Measurements from ENCODE around the gene RAPSN. TPM values are rescaled to one million over a fixed set of nuclear protein-coding genes. Genes with fewer than 3 reads are reported as not detected.

The RAPSN gene
- total and polyA plus RNA-seq, 2 of the 8 experiments (the other 6 are each of a cell fraction or from before 2014, with no cell fraction given): 0.06 to 0.34 TPM

DNA sequence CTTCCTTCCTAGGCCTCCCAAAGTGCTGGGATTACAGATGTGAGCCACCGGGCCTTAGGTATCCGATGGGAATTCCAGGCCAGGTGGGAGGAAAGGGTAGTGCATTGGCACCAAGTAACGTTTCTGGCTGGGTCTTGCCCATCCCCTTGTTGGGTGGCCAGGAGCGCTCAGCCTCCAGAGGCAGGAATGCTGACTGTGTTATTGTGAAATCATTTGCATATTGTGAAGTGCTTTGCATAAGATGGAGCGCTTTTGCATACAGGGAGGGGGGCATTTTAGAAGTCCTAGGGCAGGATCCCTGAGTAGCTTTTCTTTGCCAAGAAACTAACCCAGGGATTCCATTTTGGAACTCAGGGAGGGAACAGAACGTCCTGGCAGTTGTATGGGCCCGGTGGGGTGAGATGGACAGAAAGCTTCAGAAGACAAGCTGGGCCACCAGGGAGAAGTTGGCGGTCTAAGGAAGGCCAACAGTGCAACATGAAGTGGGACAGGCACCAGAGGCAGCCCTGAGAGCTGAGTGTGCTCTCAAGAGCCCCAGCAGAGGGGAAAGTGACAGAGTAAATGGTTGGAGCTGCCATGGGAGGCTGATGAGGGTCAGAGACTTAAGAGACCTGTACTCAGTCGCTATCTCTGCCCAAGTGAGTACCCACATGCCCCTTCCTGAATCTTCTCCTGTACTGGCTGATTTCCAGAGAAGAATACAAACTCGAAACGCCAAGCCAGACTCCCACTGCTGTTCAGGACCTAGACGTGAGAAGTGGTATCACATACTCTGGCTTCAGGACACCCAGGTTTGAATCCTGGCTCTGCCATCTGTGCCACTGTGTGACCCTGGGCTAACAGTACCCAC is 41.8 kb downstream of the RAPSN start (continued):
- TF ChIP-seq RAD21 (IDR thresholded peaks at IDR 0.05 in 1 of 2, conservative IDR thresholded peaks at IDR 0.05 in 1 of 2; ENCODE audit: low read depth in 2 of 2, low read length in 2 of 2) (peak in 1 of 2 experiments; percentile 11; a peak in 1 of 4 replicates), HDAC6 (IDR thresholded peaks at IDR 0.05; ENCODE audit: low read depth, low read length) (no peak), YY1 (IDR thresholded peaks at IDR 0.05; ENCODE audit: low read depth, low read length) (0 out of 2 replicates have a peak, but pooled peaks have one; percentile 35), BRCA1 (IDR thresholded peaks at IDR 0.05; ENCODE audit: low read depth, low read length) (no peak), SRF (IDR thresholded peaks at IDR 0.05; ENCODE audit: low read depth, low read length) (no peak), GABPA (IDR thresholded peaks at IDR 0.05; ENCODE audit: borderline replicate concordance, insufficient read depth, low read length) (no peak), ZNF274 (IDR thresholded peaks at IDR 0.05; ENCODE audit: borderline replicate concordance, extremely low read depth, low read length) (no peak), KDM5A (IDR thresholded peaks at IDR 0.05; ENCODE audit: low read length) (no peak), EP300 (IDR thresholded peaks at IDR 0.05; ENCODE audit: borderline replicate concordance in 1 of 2, low read depth in 2 of 2, low read length in 2 of 2) (no peak), CHD2 (IDR thresholded peaks at IDR 0.05; ENCODE audit: low read length) (no peak), SP1 (IDR thresholded peaks at IDR 0.05; ENCODE audit: low read depth, low read length) (no peak), TAF1 (IDR thresholded peaks at IDR 0.05; ENCODE audit: low read depth, low read length) (no peak), JUND (IDR thresholded peaks at IDR 0.05; ENCODE audit: low read length) (no peak), SIN3A (conservative IDR thresholded peaks at IDR 0.05 in 1 of 2, IDR thresholded peaks at IDR 0.05 in 1 of 2; ENCODE audit: low read depth in 1 of 2, low read length in 2 of 2) (no peak), BACH1 (IDR thresholded peaks at IDR 0.05; ENCODE audit: low read length) (no peak), JUN (IDR thresholded peaks at IDR 0.05; ENCODE audit: low read depth, low read length) (no peak), KDM4A (IDR thresholded peaks at IDR 0.05; ENCODE audit: low read depth, low read length, severe bottlenecking) (no peak), NRF1 (IDR thresholded peaks at IDR 0.05; ENCODE audit: low read depth, low read length) (no peak), E2F6 (IDR thresholded peaks at IDR 0.05) (no peak), RXRA (IDR thresholded peaks at IDR 0.05; ENCODE audit: insufficient read depth, low read depth, low read length) (no peak), BCL11A (IDR thresholded peaks at IDR 0.05; ENCODE audit: low read depth in 2 of 2, low read length in 2 of 2) (no peak), RBBP5 (IDR thresholded peaks at IDR 0.05; ENCODE audit: borderline replicate concordance, low read depth, low read length) (no peak), SP4 (IDR thresholded peaks at IDR 0.05; ENCODE audit: low read length) (no peak), SIRT6 (IDR thresholded peaks at IDR 0.05; ENCODE audit: low read length) (no peak)
